HG03571 (cell line): ENCODE measurements around the gene LRP1.
A peak's percentile ranks its signal among the peaks of the same experiment; 100 is the strongest.

Experiments
- ATAC-seq: cut with Tn5 transposase; IDR thresholded peaks from one replicate; pipeline ENCODE4 v1.9.1; 2021; ENCODE audit not compliant: unreplicated experiment

The LRP1 gene

GRCh38 chr12:57170927-57171326, 42.6 kb downstream of the LRP1 start:
- no peak for ATAC-seq

GRCh38 chr12:57171668-57172067, 43.4 kb downstream of the LRP1 start:
- ATAC-seq: no peak

- no peak for ATAC-seq
These were observed 44.8 kb downstream of the LRP1 start for GRCh38 chr12:57173089-57173488.

- ATAC-seq: no peak
These were observed 45.4 kb downstream of the LRP1 start for GRCh38 chr12:57173683-57174082.

- no peak for ATAC-seq
These were observed 47.3 kb downstream of the LRP1 start for GRCh38 chr12:57175428-57176138.

- no peak for ATAC-seq
These were observed 47.8 kb downstream of the LRP1 start for GRCh38 chr12:57176139-57176477.

- no peak for ATAC-seq
These were observed 48.6 kb downstream of the LRP1 start for GRCh38 chr12:57176846-57177245.

GRCh38 chr12:57177354-57177753, 49.1 kb downstream of the LRP1 start:
- no peak for ATAC-seq

GRCh38 chr12:57178213-57178612, 49.9 kb downstream of the LRP1 start:
- ATAC-seq: no peak

GRCh38 chr12:57179331-57180086, 51.2 kb downstream of the LRP1 start:
- ATAC-seq: no peak

- no peak for ATAC-seq
These were observed 52.2 kb downstream of the LRP1 start for GRCh38 chr12:57180321-57180989.

GRCh38 chr12:57181072-57181471, 52.8 kb downstream of the LRP1 start:
- ATAC-seq: no peak

- ATAC-seq: no peak
These were observed 53.4 kb downstream of the LRP1 start for GRCh38 chr12:57181561-57182155.

- ATAC-seq: peak; percentile 84
These were observed 54.8 kb downstream of the LRP1 start for GRCh38 chr12:57182918-57183575.

GRCh38 chr12:57183939-57184725, 55.8 kb downstream of the LRP1 start:
- ATAC-seq: no peak

- ATAC-seq: no peak
These were observed 57.1 kb downstream of the LRP1 start for GRCh38 chr12:57185403-57185802.

- no peak for ATAC-seq
These were observed 57.7 kb downstream of the LRP1 start for GRCh38 chr12:57185906-57186508.

GRCh38 chr12:57187222-57188089, 59.2 kb downstream of the LRP1 start:
- no peak for ATAC-seq

- no peak for ATAC-seq
These were observed 59.8 kb downstream of the LRP1 start for GRCh38 chr12:57188090-57188425.
